Epidermal melanocyte (primary cell): ENCODE results near the gene DGCR6L.
"Not testable (repeated sequence)": the region's sequence is repeated elsewhere in the genome, so short reads cannot be mapped to it uniquely, and the experiment has no call there.

Experiments used
- DNase-seq: peaks from one replicate; pipeline ENCODE4 v3.0.0; 2011; ENCODE audit warnings: low spot score; ENCODE audit not compliant: insufficient read length

Gene DGCR6L

GRCh38 chr22:20292108-20292507 is 27.8 kb downstream of the DGCR6L start:
- DNase-seq: no peak

GRCh38 chr22:20291604-20292063 is 28.2 kb downstream of the DGCR6L start:
- DNase-seq: no peak

- no peak for DNase-seq
These were observed 28.6 kb downstream of the DGCR6L start for GRCh38 chr22:20291249-20291586.

- no peak for DNase-seq
These were observed 29.1 kb downstream of the DGCR6L start for GRCh38 chr22:20290578-20291248.

GRCh38 chr22:20290045-20290392 is 29.8 kb downstream of the DGCR6L start:
- DNase-seq: no peak

GRCh38 chr22:20289182-20290044 is 30.4 kb downstream of the DGCR6L start:
- DNase-seq: not testable (repeated sequence)

- not testable (repeated sequence) for DNase-seq
These were observed 33.0 kb downstream of the DGCR6L start for GRCh38 chr22:20286784-20287423.

GRCh38 chr22:20286312-20286660 is 33.6 kb downstream of the DGCR6L start:
- DNase-seq: not testable (repeated sequence)

GRCh38 chr22:20285473-20286311 is 34.2 kb downstream of the DGCR6L start:
- DNase-seq: peak; percentile 53

- no peak for DNase-seq
These were observed 35.3 kb downstream of the DGCR6L start for GRCh38 chr22:20284471-20285086.

GRCh38 chr22:20283674-20284066 is 36.2 kb downstream of the DGCR6L start:
- no peak for DNase-seq

- DNase-seq: no peak
These were observed 36.8 kb downstream of the DGCR6L start for GRCh38 chr22:20282901-20283673.

- no peak for DNase-seq
These were observed 38.0 kb downstream of the DGCR6L start for GRCh38 chr22:20281891-20282290.

GRCh38 chr22:20281473-20281872 is 38.4 kb downstream of the DGCR6L start:
- DNase-seq: not testable (repeated sequence)

GRCh38 chr22:20280866-20281265 is 39.0 kb downstream of the DGCR6L start:
- no peak for DNase-seq

GRCh38 chr22:20280163-20280562 is 39.7 kb downstream of the DGCR6L start:
- not testable (repeated sequence) for DNase-seq

- DNase-seq: no peak
These were observed 40.2 kb downstream of the DGCR6L start for GRCh38 chr22:20279662-20280134.

- DNase-seq: not testable (repeated sequence)
These were observed 41.0 kb downstream of the DGCR6L start for GRCh38 chr22:20278726-20279490.

GRCh38 chr22:20277936-20278635 is 41.8 kb downstream of the DGCR6L start:
- not testable (repeated sequence) for DNase-seq
